ENCODE measurements around the gene GPRC5A.
"Not testable (repeated sequence)": the region's sequence is repeated elsewhere in the genome, so short reads cannot be mapped to it uniquely, and the experiment has no call there.

GPRC5A gene

DNA sequence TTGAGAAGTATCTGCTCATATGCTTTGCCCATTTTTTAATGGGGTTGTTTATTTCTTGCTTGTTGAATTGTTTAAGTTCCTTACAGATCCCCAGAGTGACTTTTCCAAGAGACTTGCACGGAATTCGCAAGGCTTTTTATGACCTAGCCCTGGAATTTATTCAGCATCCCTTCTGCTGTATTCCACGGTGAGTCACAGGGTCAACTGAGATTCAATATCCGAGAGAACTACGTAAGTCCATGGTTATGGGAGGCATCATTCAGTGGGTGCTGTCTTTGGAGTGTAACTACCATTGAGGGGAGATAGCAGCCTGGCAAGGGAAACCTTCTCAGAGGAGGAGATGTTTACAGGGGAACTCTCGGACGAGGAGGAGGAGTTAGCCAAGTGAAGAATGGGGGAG lies 20.9 kb upstream of the GPRC5A start:
- no peak for DNase-seq (ENCODE audit: low spot score)
- no peak for TF ChIP-seq CTCF (IDR thresholded peaks at IDR 0.05)
- H3K27ac ChIP-seq = no peak overlapping the region
- no peak overlapping the region for H3K4me3 ChIP-seq

GRCh38 chr12:12871587-12872138 lies 19.7 kb upstream of the GPRC5A start:
- no peak for DNase-seq (ENCODE audit: low spot score)
- Histone ChIP-seq H3K27ac (no peak overlapping the region), H3K4me3 (no peak overlapping the region)
- no peak for TF ChIP-seq CTCF (IDR thresholded peaks at IDR 0.05)

DNA sequence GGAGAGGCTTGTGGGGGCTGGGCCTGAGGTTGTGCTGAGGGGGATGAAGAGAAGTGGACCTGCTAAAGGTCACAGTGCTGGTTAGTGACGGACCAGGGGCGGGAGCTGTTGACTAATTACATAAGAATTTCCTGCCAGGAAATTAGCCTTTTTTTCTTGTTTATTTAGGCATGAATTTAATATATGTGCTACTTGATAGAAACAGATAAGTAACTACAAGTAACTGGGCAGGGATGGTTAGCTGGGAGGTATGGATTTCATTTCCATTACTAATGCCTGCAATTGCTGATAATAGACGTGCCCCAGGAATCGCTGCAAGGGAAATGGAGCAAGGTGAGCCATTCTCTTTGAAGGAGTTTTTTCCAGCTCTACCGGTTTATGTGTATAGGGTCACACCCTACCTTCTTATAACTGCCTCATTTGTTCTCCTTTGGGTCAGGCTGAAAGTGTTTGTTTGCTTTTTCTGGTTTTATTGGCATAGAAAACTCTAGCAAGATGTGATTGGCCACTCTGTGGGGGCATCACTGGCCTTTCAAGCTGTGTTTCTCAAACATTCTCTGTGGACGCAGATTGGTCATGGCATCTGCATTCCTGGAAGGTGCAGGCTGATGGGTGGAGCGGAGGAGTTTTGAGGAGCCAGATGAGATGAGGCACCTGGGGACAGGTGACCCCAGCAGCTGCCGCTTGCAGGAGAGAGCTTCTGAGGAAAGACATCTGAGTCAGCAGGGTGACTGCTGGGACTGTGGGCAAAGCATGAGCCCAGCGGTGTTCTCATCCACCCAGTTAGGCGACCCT lies 19.0 kb upstream of the GPRC5A start:
- no peak for TF ChIP-seq CTCF (IDR thresholded peaks at IDR 0.05)
- Histone ChIP-seq H3K27ac (no peak overlapping the region), H3K4me3 (no peak overlapping the region)
- DNase-seq (ENCODE audit: low spot score) = no peak

DNA sequence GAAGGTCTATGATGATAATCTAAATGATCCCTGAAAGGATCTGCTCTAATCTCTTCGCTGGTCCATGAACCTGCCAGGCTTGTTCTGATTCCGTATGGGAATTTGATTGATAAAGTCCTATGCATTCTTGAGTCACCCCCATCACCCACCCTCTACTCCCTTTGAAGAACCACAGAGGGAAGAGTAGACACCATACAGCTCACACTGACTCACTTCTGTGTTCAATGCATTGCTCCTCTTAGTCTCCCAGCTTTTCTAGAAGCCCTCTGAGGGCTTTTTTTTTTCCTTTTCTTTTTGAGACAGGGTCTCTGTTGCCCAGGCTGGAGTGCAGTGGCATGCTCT lies 18.5 kb upstream of the GPRC5A start:
- no peak for TF ChIP-seq CTCF (IDR thresholded peaks at IDR 0.05)
- no peak for DNase-seq (ENCODE audit: low spot score)
- no peak overlapping the region for H3K4me3 ChIP-seq
- H3K27ac ChIP-seq = no peak overlapping the region

DNA sequence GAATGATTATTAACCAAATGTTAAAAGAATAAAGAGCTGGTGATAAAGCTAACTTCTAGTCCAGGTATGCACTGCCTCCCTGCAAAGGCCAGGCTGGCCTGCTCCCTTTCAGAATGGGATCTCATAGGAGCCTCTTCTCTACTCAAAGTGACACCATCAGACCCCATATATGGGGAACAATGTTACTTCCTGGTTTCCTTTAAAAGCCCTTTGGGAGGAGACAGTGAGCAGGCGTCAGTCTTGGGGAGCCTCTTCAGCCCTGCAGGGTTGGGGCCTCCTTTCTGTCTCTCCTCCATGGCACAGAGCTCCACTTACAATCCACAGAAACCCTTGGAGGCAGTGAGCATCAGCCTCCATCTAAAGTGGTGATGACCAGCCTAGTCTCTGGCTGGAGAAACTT lies 17.3 kb upstream of the GPRC5A start:
- no peak for DNase-seq (ENCODE audit: low spot score)
- H3K27ac ChIP-seq = no peak overlapping the region
- no peak overlapping the region for H3K4me3 ChIP-seq
- TF ChIP-seq CTCF (IDR thresholded peaks at IDR 0.05) = no peak

DNA sequence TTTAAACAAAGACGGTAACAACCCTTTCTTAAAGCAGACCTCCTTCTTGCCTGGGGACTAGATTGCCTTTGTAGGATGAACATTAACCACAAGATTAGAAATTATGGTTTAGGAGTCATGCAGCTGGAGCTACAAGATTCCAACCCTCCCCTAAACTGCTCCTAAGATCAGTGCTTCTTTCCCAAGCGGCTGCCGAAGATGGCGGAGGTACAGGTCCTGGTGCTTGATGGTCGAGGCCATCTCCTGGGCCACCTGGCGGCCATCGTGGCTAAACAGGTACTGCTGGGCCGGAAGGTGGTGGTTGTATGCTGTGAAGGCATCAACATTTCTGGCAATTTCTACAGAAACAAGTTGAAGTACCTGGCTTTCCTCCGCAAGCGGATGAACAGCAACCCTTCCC lies 16.1 kb upstream of the GPRC5A start:
- H3K27ac ChIP-seq; DNase-seq (ENCODE audit: low spot score): not testable (repeated sequence)

GRCh38 chr12:12877153-12877768 lies 14.1 kb upstream of the GPRC5A start:
- Histone ChIP-seq H3K4me3 (no peak overlapping the region), H3K27ac (no peak overlapping the region)
- no peak for TF ChIP-seq CTCF (IDR thresholded peaks at IDR 0.05)
- no peak for DNase-seq (ENCODE audit: low spot score)

More for the DNA sequence above, 16.1 kb upstream of the GPRC5A start:
- not testable (repeated sequence) for H3K4me3 ChIP-seq

Measured in coronary artery (tissue), 2 donors.